Activated naive CD4-positive, alpha-beta T cell treated with anti-CD3 and anti-CD28 coated beads, Interleukin-2, amount 50 U/mL, for 16 hours (primary cell): ENCODE data around the gene RHOT1.
A peak's percentile ranks its signal among the peaks of the same experiment; 100 is the strongest.
"Not testable (repeated sequence)": the region's sequence is repeated elsewhere in the genome, so short reads cannot be mapped to it uniquely, and the experiment has no call there.

ENCODE experiments used
- DNase-seq: peaks from one replicate; pipeline ENCODE4 v3.0.0-alpha.2; 2020

Gene RHOT1

GRCh38 chr17:32240750-32241149 is 98.4 kb downstream of the RHOT1 start:
- no peak for DNase-seq

GRCh38 chr17:32241640-32242039 is 99.3 kb downstream of the RHOT1 start:
- no peak for DNase-seq

- no peak for DNase-seq
Measured at GRCh38 chr17:32249475-32249874, 107.2 kb downstream of the RHOT1 start.

GRCh38 chr17:32253117-32253611 is 110.9 kb downstream of the RHOT1 start:
- DNase-seq, result peak; percentile 62

- no peak for DNase-seq
Measured at GRCh38 chr17:32256012-32256700, 113.9 kb downstream of the RHOT1 start.

- no peak for DNase-seq
Measured at GRCh38 chr17:32256701-32257019, 114.4 kb downstream of the RHOT1 start.

- DNase-seq, result no peak
Measured at GRCh38 chr17:32258383-32259140, 116.3 kb downstream of the RHOT1 start.

- no peak for DNase-seq
Measured at GRCh38 chr17:32259586-32259985, 117.3 kb downstream of the RHOT1 start.

- no peak for DNase-seq
Measured at GRCh38 chr17:32261417-32261736, 119.1 kb downstream of the RHOT1 start.

- DNase-seq, result no peak
Measured at GRCh38 chr17:32261936-32262510, 119.7 kb downstream of the RHOT1 start.

GRCh38 chr17:32263515-32263914 is 121.2 kb downstream of the RHOT1 start:
- not testable (repeated sequence) for DNase-seq

GRCh38 chr17:32264140-32264799 is 122.0 kb downstream of the RHOT1 start:
- DNase-seq, result no peak

GRCh38 chr17:32264823-32265191 is 122.5 kb downstream of the RHOT1 start:
- no peak for DNase-seq

- peak; percentile 32 for DNase-seq
Measured at GRCh38 chr17:32265192-32265923, 123.1 kb downstream of the RHOT1 start, which contains the start of gene RHBDL3. TSS of gene RHBDL3 (plus strand) at chr17:32265832. CDS start at chr17:32266190, 358 bp downstream.

- no peak for DNase-seq
Measured at GRCh38 chr17:32266051-32266388, 123.7 kb downstream of the RHOT1 start.

- peak; percentile 25 for DNase-seq
Measured at GRCh38 chr17:32266389-32267301, 124.3 kb downstream of the RHOT1 start.

GRCh38 chr17:32267690-32268205 is 125.4 kb downstream of the RHOT1 start:
- peak; percentile 26 for DNase-seq

GRCh38 chr17:32268734-32269288 is 126.5 kb downstream of the RHOT1 start:
- DNase-seq, result no peak

- DNase-seq, result no peak
Measured at GRCh38 chr17:32269377-32269776, 127.1 kb downstream of the RHOT1 start.

GRCh38 chr17:32271844-32272243 is 129.5 kb downstream of the RHOT1 start:
- DNase-seq, result no peak

GRCh38 chr17:32274101-32274500 is 131.8 kb downstream of the RHOT1 start:
- no peak for DNase-seq
